Transverse colon (tissue), 4 donors: ENCODE measurements around the gene FAM118A. TPM values are rescaled to one million over a fixed set of nuclear protein-coding genes. Genes with fewer than 3 reads are reported as not detected.

Source experiments
- DNase-seq: peaks from one replicate; pipeline ENCODE4 v3.0.0-alpha.2; 2019
- H3K27ac ChIP-seq, 4 donors: fragments of 200-600 bp; sonication (generic); 2 replicates each; pipeline ENCODE4 v1.5.1; 2016 to 2018; ENCODE audit warnings: inconsistent platforms in 4 of 4
- H3K27me3 ChIP-seq: fragments of 200-600 bp; sonication (generic); 2 replicates; pipeline ENCODE4 v1.5.1; 2017; ENCODE audit warnings: inconsistent platforms
- H3K36me3 ChIP-seq, 4 donors: fragments of 200-600 bp; sonication (generic); 2 replicates each; pipeline ENCODE4 v1.5.1; 2017 to 2019; ENCODE audit warnings: inconsistent platforms in 4 of 4
- H3K4me1 ChIP-seq, 4 donors: fragments of 200-600 bp; sonication (generic); 2 replicates each; pipeline ENCODE4 v1.5.1; 2017 to 2020; ENCODE audit warnings: inconsistent platforms in 4 of 4
- H3K4me3 ChIP-seq, 4 donors: fragments of 200-600 bp; sonication (generic); 1 replicate in 1 of 4; 2 replicates in 3 of 4; pipeline versions ENCODE4 v1.5.1 to v1.6.1; 2017 to 2019; ENCODE audit warnings: inconsistent platforms in 4 of 4
- H3K9me3 ChIP-seq, 2 donors: fragments of 200-600 bp; sonication (generic); 2 replicates each; pipeline ENCODE4 v1.5.1; 2017 to 2019; ENCODE audit warnings: inconsistent platforms in 2 of 2
- CTCF ChIP-seq, 5 experiments: fragments of 200-600 bp in 3 of 5; fragments of 450-650 bp in 2 of 5; sonication (generic) in 3 of 5; IDR thresholded peaks; 1 replicate in 2 of 5; 2 replicates in 3 of 5; pipeline ENCODE4 v1.5.1; 2016 to 2017; ENCODE audit warnings: antibody characterized with exemption in 5 of 5, inconsistent platforms in 3 of 5, mild to moderate bottlenecking in 2 of 5, moderate library complexity in 1 of 5
- EP300 ChIP-seq: sonication (generic); formaldehyde crosslinking; IDR thresholded peaks from one replicate; pipeline ENCODE4 v1.6.1; 2017; ENCODE audit warnings: antibody characterized with exemption, low read depth
- POLR2A ChIP-seq: fragments of 450-650 bp; IDR thresholded peaks from one replicate; pipeline ENCODE4 v1.6.1; 2016; ENCODE audit warnings: antibody characterized with exemption, mild to moderate bottlenecking, moderate library complexity
- POLR2AphosphoS5 ChIP-seq, 3 donors: sonication (generic); formaldehyde crosslinking; IDR thresholded peaks; one replicate each; pipeline ENCODE4 v1.6.1; 2016; ENCODE audit warnings: antibody characterized with exemption in 3 of 3
- WGBS, 2 donors: methylation state at CpG; one replicate each; pipeline ENCODE4 v1.1.5; 2018; ENCODE audit warnings: low coverage in 1 of 2; 5-methylcytosine and 5-hydroxymethylcytosine counted together
- in situ Hi-C, 4 donors: fragments of 200-750 bp; cut with MboI; loops; one replicate each; pipeline versions ENCODE4 v1.15.0 to v1.15.1; 2017; ENCODE audit warnings: low sequenced_read_pairs in 3 of 4, low pct_ligation_motif_present in 1 of 4, low pct_unique_long_range_greater_than_20kb in 1 of 4
- intact Hi-C: fragments of 100-400 bp; cut with DNase I; formaldehyde crosslinking; loops from one replicate; pipeline ENCODE4 v1.15.1; 2023; ENCODE audit warnings: low total_unique reads
- total RNA-seq, 4 donors: library from RNA; depleted of rRNA; stranded (reverse); fragments of >200 nt; gene quantifications; one replicate each; pipeline ENCODE4 v1.1.0, GENCODE V29; 2016

Gene FAM118A
- total RNA-seq, 4 donors from 2014 or later, result 46.0 to 424 (median 210) TPM

- no peak overlapping the region for H3K27ac ChIP-seq
- TF ChIP-seq POLR2AphosphoS5 (IDR thresholded peaks at IDR 0.05) (no peak), EP300 (no peak), CTCF (IDR thresholded peaks at IDR 0.05) (no peak), POLR2A (no peak)
- WGBS, 2 donors, result 85 to 90% methylated on average over 3 of the region's 3 CpGs
- in situ Hi-C loops (no loop called here), intact Hi-C loops (no loop called here)
- no peak for DNase-seq
- H3K36me3 ChIP-seq, result no peaks in the 10 kb centered on the region
- H3K4me1 ChIP-seq, result no peaks in the 10 kb centered on the region
- no peak overlapping the region for H3K4me3 ChIP-seq
- H3K27me3 ChIP-seq, result no peaks in the 10 kb centered on the region
- no peaks in the 10 kb centered on the region for H3K9me3 ChIP-seq
These were observed 66.3 kb downstream of the FAM118A start for GRCh38 chr22:45376009-45376408.

GRCh38 chr22:45376703-45377102 lies 67.0 kb downstream of the FAM118A start:
- H3K4me3 ChIP-seq, result no peak overlapping the region
- TF ChIP-seq POLR2A (no peak), EP300 (no peak), POLR2AphosphoS5 (IDR thresholded peaks at IDR 0.05) (no peak), CTCF (IDR thresholded peaks at IDR 0.05) (no peak)
- peak; percentile 13 for DNase-seq
- no peaks in the 10 kb centered on the region for H3K27me3 ChIP-seq
- H3K27ac ChIP-seq, result no peak overlapping the region
- no peaks in the 10 kb centered on the region for H3K36me3 ChIP-seq
- WGBS, 2 donors, result 25 to 30% methylated on average over 1 of the region's 1 CpG
- no peaks in the 10 kb centered on the region for H3K9me3 ChIP-seq
- intact Hi-C loops (no loop called here), in situ Hi-C loops (no loop called here)
- no peaks in the 10 kb centered on the region for H3K4me1 ChIP-seq

DNA sequence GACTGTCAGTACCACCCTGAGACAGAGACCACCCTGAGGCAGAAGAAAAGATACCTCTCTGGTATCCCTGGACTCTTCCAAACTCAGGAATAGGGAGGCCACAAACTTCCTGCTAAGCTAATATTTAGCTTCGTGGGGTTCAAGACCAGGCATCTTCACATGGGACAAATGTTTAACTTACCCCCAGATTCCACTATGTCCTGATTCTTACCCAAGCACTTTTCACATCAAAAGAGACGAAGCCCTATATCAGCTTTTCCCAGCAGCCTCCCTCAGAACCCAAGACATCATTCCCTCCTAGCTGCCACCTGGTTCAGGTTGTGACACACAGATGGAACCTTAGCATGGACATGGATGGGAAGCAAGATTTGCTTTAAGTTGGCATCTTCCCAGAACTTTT lies 71.6 kb downstream of the FAM118A start:
- whole genome bisulfite sequencing, 2 donors, result 77% methylated on average over 2 of the region's 2 CpGs; no CpG with 5 or more reads in 1 of the 2 donors
- Histone ChIP-seq H3K27ac (no peak overlapping the region), H3K9me3 (no peaks in the 10 kb centered on the region), H3K36me3 (no peaks in the 10 kb centered on the region), H3K27me3 (peaks cover 12% of the 10 kb centered on the region), H3K4me1 (no peaks in the 10 kb centered on the region), H3K4me3 (no peak overlapping the region)
- DNase-seq, result no peak
- in situ Hi-C loops (no loop called here), intact Hi-C loops (no loop called here)
- TF ChIP-seq POLR2AphosphoS5 (IDR thresholded peaks at IDR 0.05) (no peak), CTCF (IDR thresholded peaks at IDR 0.05) (no peak), EP300 (no peak), POLR2A (no peak)

- DNase-seq, result no peak
- 81 to 85% methylated on average over 3 of the region's 3 CpGs for WGBS, 2 donors
- Histone ChIP-seq H3K27me3 (peaks cover 14% of the 10 kb centered on the region), H3K27ac (no peak overlapping the region), H3K4me3 (no peak overlapping the region), H3K4me1 (no peaks in the 10 kb centered on the region), H3K9me3 (no peaks in the 10 kb centered on the region), H3K36me3 (no peaks in the 10 kb centered on the region)
- intact Hi-C loops, result no loop called here
- in situ Hi-C loops, result no loop called here
- TF ChIP-seq CTCF (IDR thresholded peaks at IDR 0.05) (no peak), POLR2A (no peak), POLR2AphosphoS5 (IDR thresholded peaks at IDR 0.05) (no peak), EP300 (no peak)
These were observed 79.8 kb downstream of the FAM118A start for GRCh38 chr22:45389546-45389945.

Other genes starting within 250 kb of the FAM118A start
- gene NUP50, start 146.0 kb upstream of the FAM118A start, total RNA-seq, result 100 to 1,000 TPM in 1 of 4 donors, 10 to 100 TPM in 3; 47.0 to 152 (median 73.5) TPM
- 10 to 100 TPM; 18.0 to 51.2 (median 25.1) TPM for gene KIAA0930, start 69.0 kb upstream of the FAM118A start, total RNA-seq
- under 1 TPM in 1 of 4 donors, not detected in 3; 0.79 TPM for gene UPK3A, start 25.0 kb upstream of the FAM118A start, total RNA-seq
- gene SMC1B, start 103.7 kb downstream of the FAM118A start, total RNA-seq, result not detected
- not detected for gene RIBC2, start 103.8 kb downstream of the FAM118A start, total RNA-seq
- 10 to 100 TPM; 48.6 to 92.1 (median 68.9) TPM for gene FBLN1, start 192.9 kb downstream of the FAM118A start, total RNA-seq